ENCODE data around the gene ADAMTS8.

Gene ADAMTS8

DNA sequence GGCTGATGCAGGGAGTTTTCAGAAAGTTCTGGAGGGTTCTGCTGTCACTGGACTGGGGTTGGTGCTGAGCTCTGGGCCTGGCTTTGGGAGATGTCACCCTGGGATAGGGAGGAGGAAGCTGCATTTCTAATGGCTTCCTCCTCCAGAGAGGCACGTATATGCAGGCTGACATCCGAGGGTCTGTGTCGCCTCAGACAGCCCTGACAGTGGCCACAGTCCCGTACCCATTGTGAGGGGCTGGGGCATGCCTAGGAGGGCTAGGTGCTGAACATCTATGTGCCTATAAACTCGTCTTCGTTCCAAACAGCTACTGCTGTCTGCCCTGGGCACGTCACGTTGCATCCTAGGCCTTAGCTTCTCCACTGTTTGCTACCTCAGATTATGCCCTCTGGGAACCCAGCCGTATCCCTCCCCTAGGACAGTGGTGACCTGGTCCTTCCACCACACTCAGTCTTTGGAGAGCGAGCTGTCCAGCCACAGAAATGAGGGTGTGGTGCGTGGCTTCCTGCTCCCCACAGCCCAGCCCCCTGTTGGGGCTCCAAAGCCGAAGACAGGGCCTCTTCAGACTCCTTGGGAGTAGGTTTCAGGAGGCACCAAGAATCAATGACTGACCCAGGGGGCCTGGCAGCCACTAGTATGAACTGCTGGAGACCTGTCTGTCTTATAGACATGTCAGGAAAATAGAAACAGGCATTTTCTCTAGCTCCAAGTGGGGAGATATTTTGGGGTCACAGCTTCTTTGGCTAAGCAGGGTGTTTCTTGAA, 46.4 kb upstream of the ADAMTS8 start:
- no peak for DNase-seq (ENCODE audit: low read depth)
- TF ChIP-seq, protein P1, sequence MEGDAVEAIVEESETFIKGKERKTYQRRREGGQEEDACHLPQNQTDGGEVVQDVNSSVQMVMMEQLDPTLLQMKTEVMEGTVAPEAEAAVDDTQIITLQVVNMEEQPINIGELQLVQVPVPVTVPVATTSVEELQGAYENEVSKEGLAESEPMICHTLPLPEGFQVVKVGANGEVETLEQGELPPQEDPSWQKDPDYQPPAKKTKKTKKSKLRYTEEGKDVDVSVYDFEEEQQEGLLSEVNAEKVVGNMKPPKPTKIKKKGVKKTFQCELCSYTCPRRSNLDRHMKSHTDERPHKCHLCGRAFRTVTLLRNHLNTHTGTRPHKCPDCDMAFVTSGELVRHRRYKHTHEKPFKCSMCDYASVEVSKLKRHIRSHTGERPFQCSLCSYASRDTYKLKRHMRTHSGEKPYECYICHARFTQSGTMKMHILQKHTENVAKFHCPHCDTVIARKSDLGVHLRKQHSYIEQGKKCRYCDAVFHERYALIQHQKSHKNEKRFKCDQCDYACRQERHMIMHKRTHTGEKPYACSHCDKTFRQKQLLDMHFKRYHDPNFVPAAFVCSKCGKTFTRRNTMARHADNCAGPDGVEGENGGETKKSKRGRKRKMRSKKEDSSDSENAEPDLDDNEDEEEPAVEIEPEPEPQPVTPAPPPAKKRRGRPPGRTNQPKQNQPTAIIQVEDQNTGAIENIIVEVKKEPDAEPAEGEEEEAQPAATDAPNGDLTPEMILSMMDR (IDR thresholded peaks at IDR 0.05; ENCODE audit: insufficient read depth, low read depth, low read length, missing control alignments) = no peak
- H3K4me3 ChIP-seq (ENCODE audit: low read depth, low read length) = no peak overlapping the region

DNA sequence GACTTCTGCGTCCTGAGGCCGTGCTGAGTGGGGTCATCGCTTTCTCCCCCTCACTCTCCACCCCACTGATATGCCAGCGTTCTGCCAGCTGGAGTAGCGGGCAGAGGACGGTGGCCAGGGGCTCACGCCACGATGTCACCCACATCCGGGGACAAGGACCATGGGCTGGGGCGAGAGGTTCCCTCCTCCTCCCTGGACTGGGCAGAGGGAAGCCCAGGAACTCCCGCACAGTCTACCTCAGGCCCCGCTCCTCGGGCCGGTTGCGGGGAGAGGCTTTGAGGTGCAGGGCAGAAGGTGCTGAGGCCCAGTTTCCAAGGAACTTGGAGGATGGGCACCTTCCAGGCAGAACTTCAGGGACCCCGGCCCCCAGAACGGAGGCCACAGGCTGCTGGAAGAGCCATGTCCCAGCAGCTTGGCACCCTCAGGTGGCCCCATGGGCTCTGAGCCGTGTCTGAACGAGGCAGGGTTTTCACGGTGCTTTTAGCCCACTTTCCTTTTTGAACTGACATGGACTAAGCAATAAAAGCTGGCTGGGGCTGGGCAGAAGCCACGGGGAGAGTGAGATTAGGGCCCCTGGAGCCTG, 45.5 kb upstream of the ADAMTS8 start:
- DNase-seq (ENCODE audit: low read depth) = no peak
- TF ChIP-seq, protein P1 (IDR thresholded peaks at IDR 0.05; ENCODE audit: insufficient read depth, low read depth, low read length, missing control alignments) = no peak
- H3K4me3 ChIP-seq (ENCODE audit: low read depth, low read length) = no peak overlapping the region

DNA sequence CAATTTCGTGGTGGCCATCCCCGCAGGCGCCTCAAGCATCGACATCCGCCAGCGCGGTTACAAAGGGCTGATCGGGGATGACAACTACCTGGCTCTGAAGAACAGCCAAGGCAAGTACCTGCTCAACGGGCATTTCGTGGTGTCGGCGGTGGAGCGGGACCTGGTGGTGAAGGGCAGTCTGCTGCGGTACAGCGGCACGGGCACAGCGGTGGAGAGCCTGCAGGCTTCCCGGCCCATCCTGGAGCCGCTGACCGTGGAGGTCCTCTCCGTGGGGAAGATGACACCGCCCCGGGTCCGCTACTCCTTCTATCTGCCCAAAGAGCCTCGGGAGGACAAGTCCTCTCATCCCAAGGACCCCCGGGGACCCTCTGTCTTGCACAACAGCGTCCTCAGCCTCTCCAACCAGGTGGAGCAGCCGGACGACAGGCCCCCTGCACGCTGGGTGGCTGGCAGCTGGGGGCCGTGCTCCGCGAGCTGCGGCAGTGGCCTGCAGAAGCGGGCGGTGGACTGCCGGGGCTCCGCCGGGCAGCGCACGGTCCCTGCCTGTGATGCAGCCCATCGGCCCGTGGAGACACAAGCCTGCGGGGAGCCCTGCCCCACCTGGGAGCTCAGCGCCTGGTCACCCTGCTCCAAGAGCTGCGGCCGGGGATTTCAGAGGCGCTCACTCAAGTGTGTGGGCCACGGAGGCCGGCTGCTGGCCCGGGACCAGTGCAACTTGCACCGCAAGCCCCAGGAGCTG, 44.8 kb upstream of the ADAMTS8 start:
- TF ChIP-seq, protein P1 (IDR thresholded peaks at IDR 0.05; ENCODE audit: insufficient read depth, low read depth, low read length, missing control alignments) = no peak
- H3K4me3 ChIP-seq (ENCODE audit: low read depth, low read length) = no peak overlapping the region
- no peak for DNase-seq (ENCODE audit: low read depth)

DNA sequence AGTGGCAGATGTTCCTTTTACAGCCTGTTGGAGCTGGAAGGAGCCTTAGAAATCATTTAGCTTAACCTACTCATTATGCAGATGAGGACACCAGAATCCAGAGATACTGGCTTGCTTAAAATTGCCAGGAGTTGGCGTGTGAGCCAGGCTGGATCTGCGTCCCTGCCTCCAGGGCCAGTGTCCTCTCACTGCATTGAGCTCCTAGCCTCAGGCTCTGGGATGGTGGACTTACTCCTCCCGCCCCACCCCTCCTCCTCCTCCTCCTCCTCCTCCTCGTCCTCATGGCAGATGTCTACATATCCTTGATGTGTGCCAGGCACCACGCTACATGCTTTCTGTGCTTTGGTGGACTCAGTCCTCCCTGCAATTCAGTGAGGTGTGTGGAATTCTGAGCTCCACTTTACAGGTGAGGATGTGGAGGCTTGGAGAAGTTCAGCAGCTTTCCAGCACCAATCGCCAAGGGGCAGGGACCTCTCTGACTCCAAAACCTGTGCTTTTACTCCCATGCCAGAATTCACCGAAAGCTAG, 44.1 kb upstream of the ADAMTS8 start:
- no peak for DNase-seq (ENCODE audit: low read depth)
- H3K4me3 ChIP-seq (ENCODE audit: low read depth, low read length) = no peak overlapping the region
- TF ChIP-seq, protein P1 (IDR thresholded peaks at IDR 0.05; ENCODE audit: insufficient read depth, low read depth, low read length, missing control alignments) = no peak

DNA sequence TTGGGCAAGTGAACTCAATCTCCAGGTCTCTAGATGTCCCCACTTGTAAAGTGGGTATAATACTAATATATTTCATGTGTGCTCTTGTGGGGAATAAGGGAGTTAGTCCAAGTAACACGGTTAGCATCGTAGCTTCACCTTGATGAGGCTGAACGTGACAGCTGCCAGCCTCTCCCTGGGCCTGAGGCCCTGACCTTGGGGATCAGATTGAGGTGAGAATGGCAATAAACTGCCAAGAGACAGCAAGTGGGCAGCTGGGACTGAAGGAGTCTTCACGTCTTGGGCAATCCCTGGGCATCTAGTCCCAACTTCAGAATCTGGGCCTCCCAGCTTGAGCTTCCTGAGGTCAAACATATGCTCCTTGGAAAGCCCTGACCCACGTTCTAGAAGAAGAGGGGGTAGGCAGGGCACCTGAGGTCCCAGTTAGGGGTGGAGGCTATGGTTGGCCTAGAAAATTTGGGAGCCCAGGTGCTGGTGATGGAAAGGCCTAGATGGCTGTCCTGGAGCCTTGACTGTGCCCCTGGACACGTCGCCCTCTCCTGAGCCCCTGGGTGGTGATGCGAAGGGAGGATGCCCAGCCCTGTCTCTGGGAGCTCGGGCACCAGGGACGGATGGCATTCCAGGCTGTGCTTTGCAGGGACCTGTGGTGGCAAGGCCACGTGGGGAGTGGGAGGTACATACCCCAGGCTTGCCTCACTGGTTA, 43.5 kb upstream of the ADAMTS8 start:
- H3K4me3 ChIP-seq (ENCODE audit: low read depth, low read length) = no peak overlapping the region
- TF ChIP-seq, protein P1 (IDR thresholded peaks at IDR 0.05; ENCODE audit: insufficient read depth, low read depth, low read length, missing control alignments) = no peak
- DNase-seq (ENCODE audit: low read depth) = no peak

DNA sequence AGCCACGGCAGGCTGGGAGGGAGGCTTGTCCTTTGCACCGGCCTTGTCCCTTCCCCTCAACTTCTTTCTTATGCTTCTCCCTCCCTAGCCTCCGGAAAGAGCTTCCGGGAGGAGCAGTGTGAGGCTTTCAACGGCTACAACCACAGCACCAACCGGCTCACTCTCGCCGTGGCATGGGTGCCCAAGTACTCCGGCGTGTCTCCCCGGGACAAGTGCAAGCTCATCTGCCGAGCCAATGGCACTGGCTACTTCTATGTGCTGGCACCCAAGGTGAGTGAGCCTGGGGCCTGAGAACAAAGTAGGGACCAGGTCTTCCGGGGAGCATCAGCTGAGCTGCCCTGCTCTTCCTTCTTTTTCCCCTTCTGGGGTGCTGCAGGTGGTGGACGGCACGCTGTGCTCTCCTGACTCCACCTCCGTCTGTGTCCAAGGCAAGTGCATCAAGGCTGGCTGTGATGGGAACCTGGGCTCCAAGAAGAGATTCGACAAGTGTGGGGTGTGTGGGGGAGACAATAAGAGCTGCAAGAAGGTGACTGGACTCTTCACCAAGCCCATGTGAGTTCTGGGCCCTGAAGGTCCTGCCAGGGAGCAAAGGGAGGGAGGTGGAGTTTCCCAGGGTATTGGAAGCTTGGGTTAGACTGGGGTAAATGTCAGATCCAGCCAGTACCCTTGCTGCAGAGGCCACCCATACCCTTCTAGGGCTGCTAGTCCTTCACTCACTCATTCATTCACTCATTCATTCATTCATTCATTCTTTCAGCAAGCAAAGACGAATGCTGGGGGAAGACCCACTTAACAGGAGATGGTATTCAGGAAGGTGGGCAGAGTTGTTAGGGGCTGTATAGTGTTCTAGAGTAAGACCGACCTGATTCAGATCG, 42.7 kb upstream of the ADAMTS8 start:
- no peak for DNase-seq (ENCODE audit: low read depth)
- TF ChIP-seq, protein P1 (IDR thresholded peaks at IDR 0.05; ENCODE audit: insufficient read depth, low read depth, low read length, missing control alignments) = no peak
- no peak overlapping the region for H3K4me3 ChIP-seq (ENCODE audit: low read depth, low read length)

Data from GM12865 (cell line).